Adrenal gland (tissue), 12 donors: Measurements from ENCODE around the gene CEP164. TPM values are rescaled to one million over a fixed set of nuclear protein-coding genes. Genes with fewer than 3 reads are reported as not detected.

Experiments
- DNase-seq, 7 donors: peaks; one replicate each; pipeline ENCODE4 v3.0.0-alpha.2; 2019 to 2020
- H3K27ac ChIP-seq, 5 donors: fragments of 200-600 bp; sonication (generic) in 4 of 5; 1 replicate in 3 of 5; 2 replicates in 2 of 5; pipeline versions ENCODE4 v1.5.1 to v1.8.0; 2016 to 2020; ENCODE audit warnings: mild to moderate bottlenecking in 1 of 5
- H3K27me3 ChIP-seq: fragments of 200-600 bp; 2 replicates; pipeline ENCODE4 v1.8.0; 2021
- H3K36me3 ChIP-seq, 2 donors: fragments of 200-600 bp; replicated peaks in 1 of 2; 1 replicate in 1 of 2; 2 replicates in 1 of 2; pipeline versions ENCODE4 v1.5.1 to v1.8.0; 2018 to 2022
- H3K4me1 ChIP-seq, 2 donors: fragments of 200-600 bp; replicated peaks in 1 of 2; 1 replicate in 1 of 2; 2 replicates in 1 of 2; pipeline versions ENCODE4 v1.5.1 to v1.8.0; 2018 to 2021
- H3K4me3 ChIP-seq, 4 donors: fragments of 200-600 bp; sonication (generic) in 3 of 4; one replicate each; pipeline ENCODE4 v1.5.1; 2016 to 2018
- H3K9me3 ChIP-seq, 3 donors: fragments of 200-600 bp; sonication (generic) in 1 of 3; replicated peaks in 1 of 3; 1 replicate in 2 of 3; 2 replicates in 1 of 3; pipeline versions ENCODE4 v1.5.1 to v1.8.0; 2016 to 2021
- CTCF ChIP-seq, 6 experiments: fragments of 450-650 bp in 4 of 6; fragments of 200-600 bp in 2 of 6; sonication (generic) in 1 of 6; IDR thresholded peaks; 1 replicate in 5 of 6; 2 replicates in 1 of 6; pipeline versions ENCODE4 v1.5.1 to v1.8.0; 2016 to 2021; ENCODE audit warnings: antibody characterized with exemption in 6 of 6, mild to moderate bottlenecking in 2 of 6, moderate library complexity in 1 of 6
- POLR2A ChIP-seq, 2 donors: fragments of 450-650 bp; IDR thresholded peaks; one replicate each; pipeline ENCODE4 v1.6.1; 2017; ENCODE audit warnings: antibody characterized with exemption in 2 of 2, mild to moderate bottlenecking in 2 of 2, moderate library complexity in 1 of 2
- WGBS, 4 donors: extraction: QIAGEN DNeasy Blood & Tissue Kit in 2 of 4; methylation state at CpG; one replicate each; pipeline versions ENCODE4 v1.1.5 to v1.1.7; 2013 to 2017; 5-methylcytosine and 5-hydroxymethylcytosine counted together
- intact Hi-C, 2 donors: fragments of 100-400 bp; cut with DNase I; formaldehyde crosslinking; loops; one replicate each; pipeline versions ENCODE4 v1.14.1 to v1.15.0; 2022 to 2023
- polyA plus RNA-seq, 3 donors: library from polyadenylated mRNA; stranded (reverse); fragments of 200-250 nt in 2 of 3; fragments of 350-450 nt in 1 of 3; fragmentation: Illumina TruSeq in 1 of 3; extraction: RNeasy Lipid Tissue Mini Kit (QIAGEN cat#74804) in 1 of 3; gene quantifications; one replicate each; pipeline ENCODE4 v1.2.3, GENCODE V29; 2013 to 2014
- total RNA-seq, 9 donors: library from RNA; depleted of rRNA in 4 of 9; stranded (reverse); fragments of >200 nt in 4 of 9; fragments of 120-200 nt in 1 of 9; fragmentation: NEBNext Ultra II Directional in 1 of 9; extraction: Animal tissue kit (Norgen Biotek cat#: 25700) in 1 of 9; gene quantifications; one replicate each; pipeline versions ENCODE4 v1.1.0 to v1.2.4, GENCODE V29; 2013 to 2023
- donor health status: healthy with polysubstance abuse.
- donor health status: Bipolar disorder and iron deficiency.
- donor health status: DM: yes; HTN: yes; CAD: no.
- donor health status: DM: no; HTN: no; CAD: no.
- donor health status: DM: no; HTN: no; CAD: no.
- donor health status: DM: yes; HTN: yes; CAD: no.

The CEP164 gene
- total and polyA plus RNA-seq, 12 donors = 10.6 to 82.9 (median 24.1) TPM

- no peak for DNase-seq
- H3K4me3 ChIP-seq = no peak overlapping the region
- intact Hi-C loops = no loop called here
- TF ChIP-seq POLR2A (IDR thresholded peaks at IDR 0.05) (no peak), CTCF (IDR thresholded peaks at IDR 0.05) (no peak)
- no peaks in the 10 kb centered on the region for H3K27me3 ChIP-seq
- H3K36me3 ChIP-seq = peaks cover 0 to 19% of the 10 kb centered on the region in 2 donors
- H3K4me1 ChIP-seq = no peaks in the 10 kb centered on the region
- no peak overlapping the region for H3K27ac ChIP-seq
- H3K9me3 ChIP-seq = no peaks in the 10 kb centered on the region
- 89 to 96% (median 93%) methylated on average over 5 to 6 of the region's 6 CpGs for WGBS, 4 donors
These were observed 87.1 kb downstream of the CEP164 start for GRCh38 chr11:117414724-117415123.

- intact Hi-C loops = no loop called here
- Histone ChIP-seq H3K9me3 (no peaks in the 10 kb centered on the region), H3K4me1 (no peaks in the 10 kb centered on the region), H3K27me3 (no peaks in the 10 kb centered on the region), H3K27ac (no peak overlapping the region), H3K4me3 (no peak overlapping the region), H3K36me3 (peaks cover 0 to 13% of the 10 kb centered on the region in 2 donors)
- DNase-seq = no peak
- no peak for TF ChIP-seq CTCF (IDR thresholded peaks at IDR 0.05)
- TF ChIP-seq POLR2A (IDR thresholded peaks at IDR 0.05) = no peak
- 85 to 87% (median 86%) methylated on average over 8 of the region's 8 CpGs for WGBS, 4 donors
These were observed 87.8 kb downstream of the CEP164 start for GRCh38 chr11:117415358-117415896.

- H3K36me3 ChIP-seq = peaks cover 0 to under 1% of the 10 kb centered on the region in 2 donors
- H3K27me3 ChIP-seq = no peaks in the 10 kb centered on the region
- 30 to 57% (median 53%) methylated on average over 3 to 6 of the region's 6 CpGs for WGBS, 4 donors
- intact Hi-C loops = no loop called here
- no peak overlapping the region for H3K27ac ChIP-seq
- no peak for DNase-seq
- no peaks in the 10 kb centered on the region for H3K9me3 ChIP-seq
- no peaks in the 10 kb centered on the region for H3K4me1 ChIP-seq
- no peak overlapping the region for H3K4me3 ChIP-seq
- TF ChIP-seq POLR2A (IDR thresholded peaks at IDR 0.05) (no peak), CTCF (IDR thresholded peaks at IDR 0.05) (no peak)
These were observed 89.7 kb downstream of the CEP164 start for GRCh38 chr11:117417342-117417741.

GRCh38 chr11:117417856-117418255 is 90.2 kb downstream of the CEP164 start:
- intact Hi-C loops = no loop called here
- TF ChIP-seq POLR2A (IDR thresholded peaks at IDR 0.05) (no peak), CTCF (IDR thresholded peaks at IDR 0.05) (no peak)
- H3K36me3 ChIP-seq = no peaks in the 10 kb centered on the region
- 76 to 91% (median 80%) methylated on average over 12 of the region's 12 CpGs for WGBS, 4 donors
- H3K9me3 ChIP-seq = no peaks in the 10 kb centered on the region
- H3K4me1 ChIP-seq = no peaks in the 10 kb centered on the region
- DNase-seq = no peak
- no peaks in the 10 kb centered on the region for H3K27me3 ChIP-seq
- H3K4me3 ChIP-seq = no peak overlapping the region
- no peak overlapping the region for H3K27ac ChIP-seq
